Medulla oblongata (tissue), 1 donor: Measurements from ENCODE around the gene CPNE2.
A peak's percentile ranks its signal among the peaks of the same experiment; 100 is the strongest.
"Not testable (repeated sequence)": the region's sequence is repeated elsewhere in the genome, so short reads cannot be mapped to it uniquely, and the experiment has no call there.

ENCODE experiments used
- DNase-seq: peaks from one replicate; pipeline ENCODE4 v3.0.0-alpha.2; 2015; ENCODE audit errors: extremely low spot score

The CPNE2 gene

GRCh38 chr16:57167538-57167937 lies 75.2 kb downstream of the CPNE2 start:
- DNase-seq, result no peak

DNA sequence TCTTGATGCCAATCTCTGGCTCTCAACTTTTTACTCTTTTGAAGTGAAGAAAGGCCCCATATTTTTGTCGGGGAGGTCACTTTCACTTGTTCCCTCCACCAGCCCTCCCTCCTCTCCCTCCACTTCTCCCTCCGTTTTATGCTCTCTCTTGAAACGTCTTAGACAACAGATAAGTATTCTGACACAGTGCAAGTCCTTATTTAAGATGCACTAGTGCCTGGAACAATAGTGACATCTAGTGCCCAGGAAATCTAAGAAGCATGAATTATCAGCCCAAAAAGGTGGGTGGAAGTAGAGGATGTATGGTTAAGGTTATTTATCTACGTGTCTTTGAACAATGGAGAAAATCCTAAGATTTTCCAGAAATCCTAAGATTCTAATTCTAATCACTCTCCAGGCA lies 75.6 kb downstream of the CPNE2 start:
- DNase-seq, result peak; percentile 91

GRCh38 chr16:57169327-57169726 lies 76.9 kb downstream of the CPNE2 start:
- DNase-seq, result peak; percentile 75

- no peak for DNase-seq
Measured at GRCh38 chr16:57172721-57173290, 80.4 kb downstream of the CPNE2 start.

DNA sequence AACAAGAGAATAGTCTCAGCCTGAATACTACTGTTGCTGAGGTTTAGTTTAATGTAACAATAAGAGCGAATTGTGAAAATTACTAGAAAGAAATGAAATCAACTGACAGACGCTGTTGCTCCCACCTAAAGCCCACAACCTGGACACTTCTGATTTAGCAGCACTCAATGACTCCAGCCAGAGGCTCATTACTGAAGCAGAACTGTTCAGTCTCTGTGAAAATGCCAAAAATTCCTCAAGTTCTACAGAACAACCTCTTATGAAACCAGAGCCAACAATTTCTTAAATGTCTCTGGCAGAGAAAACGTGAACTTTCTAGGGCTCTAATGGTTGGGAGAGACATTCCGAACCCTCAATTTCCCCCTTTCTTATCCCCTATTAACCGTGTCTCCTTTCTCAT lies 83.5 kb downstream of the CPNE2 start:
- no peak for DNase-seq

GRCh38 chr16:57178196-57178595 lies 85.8 kb downstream of the CPNE2 start:
- no peak for DNase-seq

DNA sequence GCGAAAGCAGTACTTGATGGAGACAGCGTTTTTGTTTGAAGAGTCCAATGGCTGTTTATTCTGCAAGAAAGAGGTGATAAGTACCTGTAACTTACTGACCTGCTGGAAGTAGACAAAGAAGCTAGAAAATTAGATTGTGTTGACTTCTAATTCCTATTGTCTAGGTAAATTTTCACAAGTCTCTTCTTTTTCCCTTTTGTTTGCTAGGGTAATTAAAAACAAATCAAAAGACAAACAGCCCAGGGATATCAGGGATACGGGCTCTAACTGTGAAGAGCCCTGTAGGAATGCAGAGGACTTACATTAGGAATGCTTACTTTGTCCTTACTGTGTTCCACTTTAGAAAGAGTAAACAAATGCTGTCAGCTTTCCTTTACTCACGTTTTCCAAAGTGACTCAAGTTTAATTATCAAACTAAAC lies 86.4 kb downstream of the CPNE2 start:
- no peak for DNase-seq

GRCh38 chr16:57179215-57179828 lies 86.9 kb downstream of the CPNE2 start:
- no peak for DNase-seq

DNA sequence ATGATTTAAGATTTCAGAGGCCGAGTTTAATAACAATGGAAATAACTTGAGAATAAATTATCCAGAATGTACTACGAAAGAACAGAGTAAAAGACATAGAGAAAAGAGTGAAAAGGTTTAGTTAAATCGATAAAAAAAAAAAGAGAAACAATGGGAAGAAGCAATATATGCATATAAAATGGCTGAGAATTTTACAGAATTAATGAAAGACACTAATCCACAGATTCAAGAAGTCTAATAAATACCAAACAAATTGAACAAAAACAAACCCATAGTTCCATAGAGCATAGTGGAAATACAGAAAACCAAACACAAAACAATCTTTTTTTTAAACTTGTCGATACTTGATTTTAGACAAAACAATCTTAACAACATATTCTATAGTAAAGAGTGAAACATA lies 91.7 kb downstream of the CPNE2 start:
- DNase-seq, result no peak

DNA sequence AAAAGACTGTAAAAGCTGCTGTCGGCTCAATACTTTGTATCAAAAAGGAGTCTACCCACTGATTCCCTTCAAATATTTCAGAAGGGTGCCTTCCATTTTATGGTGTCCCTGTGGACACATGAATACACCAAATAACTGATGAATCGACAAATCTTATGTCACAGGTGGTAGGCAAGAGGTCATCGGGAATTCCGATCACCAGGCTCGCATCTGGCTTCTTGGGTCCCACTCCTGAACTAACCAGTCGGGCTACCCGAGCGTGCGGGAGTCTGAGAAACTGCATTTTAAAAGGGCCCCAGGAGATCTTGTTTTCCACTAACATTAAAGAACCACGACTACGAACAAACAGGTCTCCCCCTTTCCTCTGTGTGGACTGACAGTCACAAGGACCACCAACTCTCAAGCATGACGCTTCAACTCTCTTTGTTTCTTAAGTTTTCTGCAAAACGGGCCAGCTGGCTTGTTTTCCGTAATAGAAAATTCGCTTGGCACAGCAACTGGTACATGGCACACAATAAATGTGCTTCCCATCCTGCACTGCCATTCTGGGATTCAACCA lies 92.6 kb downstream of the CPNE2 start:
- DNase-seq, result peak; percentile 57

- DNase-seq, result no peak
Measured at GRCh38 chr16:57185446-57185944, 93.1 kb downstream of the CPNE2 start.

- peak; percentile 100 for DNase-seq
Measured at GRCh38 chr16:57185945-57186871, 93.8 kb downstream of the CPNE2 start, which contains the start of the genes PSME3IP1 and RSPRY1. Gene PSME3IP1, minus strand, starts transcription at chr16:57186039. Its CDS starts 12,185 bp downstream, at chr16:57173854. Gene RSPRY1, plus strand, starts transcription at chr16:57186329. Its CDS starts 18,330 bp downstream, at chr16:57204659.

GRCh38 chr16:57186872-57187854 lies 94.8 kb downstream of the CPNE2 start:
- DNase-seq, result peak; percentile 40

DNA sequence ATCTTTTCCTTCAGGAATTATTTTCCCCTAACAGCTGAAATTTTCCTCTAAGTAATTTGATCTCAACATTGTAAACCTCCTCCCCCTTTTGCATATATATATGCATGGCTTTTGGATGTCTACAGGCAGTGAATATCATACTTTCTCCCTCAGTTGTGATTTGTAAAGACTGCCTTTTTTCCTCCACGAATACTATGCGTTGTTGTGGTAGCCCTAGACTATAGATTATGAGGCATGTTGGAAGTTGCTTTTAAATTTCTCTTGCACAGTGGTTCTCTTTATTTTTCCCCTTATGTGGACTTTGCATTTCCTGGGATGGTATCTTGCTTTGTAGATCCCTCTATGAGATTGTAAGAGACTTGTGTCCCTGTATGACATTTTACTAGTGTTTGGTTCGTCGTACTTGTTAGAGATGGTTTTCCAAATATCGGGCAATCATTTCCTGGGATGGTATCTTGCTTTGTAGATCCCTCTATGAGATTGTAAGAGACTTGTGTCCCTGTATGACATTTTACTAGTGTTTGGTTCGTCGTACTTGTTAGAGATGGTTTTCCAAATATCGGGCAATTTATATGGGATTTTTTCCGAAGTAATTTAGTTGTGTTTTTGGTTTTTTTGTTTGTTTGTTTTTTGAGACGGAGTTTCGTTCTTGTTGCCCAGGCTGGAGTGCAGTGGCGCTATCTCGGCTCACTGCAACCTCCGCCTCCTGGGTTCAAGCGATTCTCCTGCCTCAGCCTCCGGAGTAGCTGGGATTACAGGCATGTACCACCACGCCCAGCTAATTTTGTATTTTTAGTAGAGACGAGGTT lies 95.7 kb downstream of the CPNE2 start:
- not testable (repeated sequence) for DNase-seq

- DNase-seq, result no peak
Measured at GRCh38 chr16:57188711-57189002, 96.3 kb downstream of the CPNE2 start.

- DNase-seq, result not testable (repeated sequence)
Measured at GRCh38 chr16:57189527-57189926, 97.1 kb downstream of the CPNE2 start.

GRCh38 chr16:57190136-57190535 lies 97.8 kb downstream of the CPNE2 start:
- no peak for DNase-seq

DNA sequence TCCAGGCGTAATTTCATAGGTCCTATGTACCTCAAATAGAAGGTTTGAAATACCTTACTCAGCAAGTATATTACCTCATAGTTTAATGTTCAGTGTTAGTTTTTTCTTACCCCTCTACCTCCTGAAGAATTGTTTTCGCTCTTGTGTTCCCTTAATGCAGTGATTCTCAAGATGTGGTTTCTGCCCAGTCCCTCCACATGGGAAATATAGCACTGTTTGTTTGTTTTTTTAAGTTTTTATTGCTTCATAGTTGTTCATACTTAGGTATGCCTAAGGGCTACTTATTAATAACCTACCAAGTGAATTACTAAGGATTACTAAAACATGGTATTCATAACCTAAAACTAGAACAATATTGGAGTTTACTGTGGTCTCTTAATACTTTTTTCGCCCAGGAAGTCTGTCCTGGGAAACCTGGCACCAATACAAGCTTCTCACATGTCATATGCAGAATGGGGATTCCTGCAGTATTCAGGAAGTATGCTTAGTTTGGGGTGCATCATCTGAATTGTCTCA lies 98.7 kb downstream of the CPNE2 start:
- DNase-seq, result peak; percentile 26

DNA sequence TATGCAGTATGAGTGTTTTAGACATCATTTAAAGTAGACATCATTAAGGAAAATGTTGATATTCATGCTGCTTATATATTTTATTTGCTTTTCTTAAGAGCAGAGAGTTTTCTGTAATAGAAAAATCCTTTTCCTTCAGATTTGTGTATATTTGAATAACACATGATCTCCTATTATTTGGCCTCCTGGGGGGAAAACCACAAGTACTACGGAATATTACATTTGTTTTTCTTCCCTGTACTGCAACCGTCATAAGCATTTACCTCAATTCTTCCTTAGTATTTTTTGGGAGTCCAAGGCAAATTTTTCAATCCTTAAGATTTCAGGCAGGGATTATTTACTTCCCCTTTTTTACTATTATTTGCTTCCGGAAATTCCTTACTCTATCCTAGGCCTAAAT lies 99.8 kb downstream of the CPNE2 start:
- no peak for DNase-seq
